HEK293 (cell line): ENCODE data around the gene EPS8L1.

Experiments
- ATF2 ChIP-seq: fragments of 450-650 bp; formaldehyde crosslinking; IDR thresholded peaks from 2 replicates; pipeline ENCODE4 v1.5.1; 2016; ENCODE audit warnings: missing biosample characterization, missing genetic modification characterization, low read depth
- GLI4 ChIP-seq: fragments of 450-650 bp; formaldehyde crosslinking; IDR thresholded peaks from 2 replicates; pipeline ENCODE4 v1.5.1; 2016; ENCODE audit warnings: missing biosample characterization, missing genetic modification characterization
- HOXC10 ChIP-seq: sonication (generic); formaldehyde crosslinking; IDR thresholded peaks from 2 replicates; pipeline ENCODE4 v1.8.1; 2023; ENCODE audit warnings: mild to moderate bottlenecking, missing genetic modification reagents
- IKZF3 ChIP-seq: fragments of 450-650 bp; IDR thresholded peaks from 2 replicates; pipeline ENCODE4 v1.5.0; 2018; ENCODE audit warnings: missing biosample characterization, mild to moderate bottlenecking, missing genetic modification characterization, moderate library complexity
- INSM2 ChIP-seq: fragments of 450-650 bp; formaldehyde crosslinking; IDR thresholded peaks from 2 replicates; pipeline ENCODE4 v1.5.1; 2016; ENCODE audit warnings: missing biosample characterization, missing genetic modification characterization
- KLF9 ChIP-seq: fragments of 450-650 bp; formaldehyde crosslinking; IDR thresholded peaks from 2 replicates; pipeline ENCODE4 v1.5.1; 2016; ENCODE audit warnings: missing biosample characterization, missing genetic modification characterization, low read depth
- MYNN ChIP-seq: fragments of 450-650 bp; formaldehyde crosslinking; IDR thresholded peaks from 2 replicates; pipeline ENCODE4 v1.5.1; 2016; ENCODE audit warnings: missing biosample characterization, missing genetic modification characterization, borderline replicate concordance
- PRDM6 ChIP-seq: fragments of 450-650 bp; formaldehyde crosslinking; IDR thresholded peaks from 2 replicates; pipeline ENCODE4 v1.5.1; 2017; ENCODE audit warnings: missing biosample characterization, missing genetic modification characterization
- REPIN1 ChIP-seq: fragments of 450-650 bp; formaldehyde crosslinking; IDR thresholded peaks from 2 replicates; pipeline ENCODE4 v1.5.1; 2017; ENCODE audit warnings: missing biosample characterization, missing genetic modification characterization, low read depth
- ZBTB6 ChIP-seq: fragments of 450-650 bp; formaldehyde crosslinking; IDR thresholded peaks from 2 replicates; pipeline ENCODE4 v1.5.1; 2017; ENCODE audit warnings: missing biosample characterization, missing genetic modification characterization
- ZFP41 ChIP-seq: fragments of 450-650 bp; formaldehyde crosslinking; IDR thresholded peaks from 2 replicates; pipeline ENCODE4 v1.5.1; 2016; ENCODE audit warnings: missing biosample characterization, missing genetic modification characterization, borderline replicate concordance
- ZFP69B ChIP-seq: fragments of 450-650 bp; formaldehyde crosslinking; IDR thresholded peaks from 2 replicates; pipeline ENCODE4 v1.5.1; 2016; ENCODE audit warnings: missing biosample characterization, missing genetic modification characterization
- ZNF121 ChIP-seq: fragments of 450-650 bp; formaldehyde crosslinking; IDR thresholded peaks from 2 replicates; pipeline ENCODE4 v1.5.1; 2016; ENCODE audit warnings: missing biosample characterization, missing genetic modification characterization
- ZNF169 ChIP-seq: fragments of 450-650 bp; formaldehyde crosslinking; IDR thresholded peaks from 2 replicates; pipeline ENCODE4 v1.5.1; 2016; ENCODE audit warnings: missing biosample characterization, missing genetic modification characterization
- ZNF26 ChIP-seq: fragments of 450-650 bp; formaldehyde crosslinking; IDR thresholded peaks from 2 replicates; pipeline ENCODE4 v1.5.1; 2016; ENCODE audit warnings: missing biosample characterization, missing genetic modification characterization
- ZNF37A ChIP-seq: fragments of 450-650 bp; IDR thresholded peaks from 2 replicates; pipeline ENCODE4 v1.5.1; 2018; ENCODE audit warnings: missing biosample characterization, missing genetic modification characterization
- ZNF514 ChIP-seq: fragments of 450-650 bp; formaldehyde crosslinking; IDR thresholded peaks from 2 replicates; pipeline ENCODE4 v1.5.1; 2016; ENCODE audit warnings: missing biosample characterization, missing genetic modification characterization
- ZNF558 ChIP-seq: fragments of 450-650 bp; formaldehyde crosslinking; IDR thresholded peaks from 2 replicates; pipeline ENCODE4 v1.5.1; 2016; ENCODE audit warnings: missing biosample characterization, missing genetic modification characterization
- ZNF596 ChIP-seq: fragments of 450-650 bp; IDR thresholded peaks from 2 replicates; pipeline ENCODE4 v1.5.0; 2018; ENCODE audit warnings: missing biosample characterization, mild to moderate bottlenecking, missing genetic modification characterization, moderate library complexity
- ZNF600 ChIP-seq: fragments of 450-650 bp; formaldehyde crosslinking; IDR thresholded peaks from 2 replicates; pipeline ENCODE4 v1.5.1; 2016; ENCODE audit warnings: missing biosample characterization, missing genetic modification characterization
- ZNF626 ChIP-seq: fragments of 450-650 bp; sonication (Bioruptor Pico); formaldehyde crosslinking; IDR thresholded peaks from 2 replicates; pipeline ENCODE4 v1.5.1; 2018; ENCODE audit warnings: missing biosample characterization, missing genetic modification characterization, inconsistent platforms
- ZNF629 ChIP-seq: fragments of 450-650 bp; formaldehyde crosslinking; IDR thresholded peaks from 2 replicates; pipeline ENCODE4 v1.5.1; 2017; ENCODE audit warnings: missing biosample characterization, missing genetic modification characterization
- ZNF664 ChIP-seq: fragments of 450-650 bp; formaldehyde crosslinking; IDR thresholded peaks from 2 replicates; pipeline ENCODE4 v1.5.1; 2016; ENCODE audit warnings: missing biosample characterization, missing genetic modification characterization
- ZNF670 ChIP-seq: fragments of 450-650 bp; formaldehyde crosslinking; IDR thresholded peaks from 2 replicates; pipeline ENCODE4 v1.5.1; 2016; ENCODE audit warnings: missing biosample characterization, missing genetic modification characterization, low read depth
- ZNF792 ChIP-seq: fragments of 450-650 bp; formaldehyde crosslinking; IDR thresholded peaks from 2 replicates; pipeline ENCODE4 v1.5.1; 2016; ENCODE audit warnings: missing biosample characterization, missing genetic modification characterization
- ZXDB ChIP-seq: fragments of 450-650 bp; formaldehyde crosslinking; IDR thresholded peaks from 2 replicates; pipeline ENCODE4 v1.5.1; 2016; ENCODE audit warnings: missing biosample characterization, missing genetic modification characterization
- TF ChIP-seq, protein P1 (sequence below): fragments of 450-650 bp; formaldehyde crosslinking; IDR thresholded peaks from 2 replicates; pipeline ENCODE4 v1.5.1; 2016; ENCODE audit warnings: missing biosample characterization, missing genetic modification characterization
- TF ChIP-seq, protein P2 (sequence below): fragments of 450-650 bp; formaldehyde crosslinking; IDR thresholded peaks from 2 replicates; pipeline ENCODE4 v1.5.1; 2016; ENCODE audit warnings: missing biosample characterization, missing genetic modification characterization
- TF ChIP-seq, protein P3 (sequence below): sonication (generic); formaldehyde crosslinking; IDR thresholded peaks from 2 replicates; pipeline ENCODE4 v1.8.1; 2022; ENCODE audit warnings: mild to moderate bottlenecking, moderate library complexity, missing genetic modification reagents

The EPS8L1 gene

DNA sequence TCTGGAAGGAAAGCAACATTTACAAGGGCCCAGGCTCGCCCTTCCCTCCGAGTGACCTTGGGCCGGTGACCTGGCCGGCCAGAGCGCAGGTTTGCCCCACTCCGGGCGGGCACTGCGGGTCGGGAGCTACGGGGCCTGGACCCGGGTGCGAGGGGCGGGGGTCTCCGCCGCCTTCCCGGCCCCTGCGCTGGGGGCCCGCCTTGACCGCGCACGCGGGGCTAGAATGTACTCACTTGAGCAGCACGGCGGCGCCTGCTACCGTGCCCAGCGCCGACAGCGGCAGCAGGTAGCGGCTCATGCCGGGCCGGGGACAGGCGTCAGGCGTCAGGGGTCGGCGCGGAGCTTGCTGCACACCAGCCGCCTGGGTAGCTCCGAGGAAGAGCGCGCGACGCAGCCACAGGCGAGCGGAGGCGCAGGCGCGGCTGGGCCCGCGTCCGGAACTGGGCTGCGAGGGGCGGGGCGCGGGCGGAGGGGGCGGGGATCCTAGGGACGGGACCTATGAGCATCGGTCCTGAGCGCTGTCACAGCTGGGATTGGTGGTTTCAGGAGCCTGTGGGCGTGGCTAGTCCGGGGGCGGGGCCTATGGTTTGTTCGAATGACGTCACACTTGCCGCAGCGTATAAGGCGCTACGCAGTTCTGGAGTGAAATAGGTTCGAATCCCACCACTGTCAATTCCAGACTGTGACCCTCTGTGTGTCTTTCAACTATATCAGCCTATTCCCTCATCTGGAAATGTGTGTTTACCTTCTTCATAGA is 12.8 kb upstream of the EPS8L1 start, which contains the start of gene RDH13 (continued):
- TF ChIP-seq, protein P1, sequence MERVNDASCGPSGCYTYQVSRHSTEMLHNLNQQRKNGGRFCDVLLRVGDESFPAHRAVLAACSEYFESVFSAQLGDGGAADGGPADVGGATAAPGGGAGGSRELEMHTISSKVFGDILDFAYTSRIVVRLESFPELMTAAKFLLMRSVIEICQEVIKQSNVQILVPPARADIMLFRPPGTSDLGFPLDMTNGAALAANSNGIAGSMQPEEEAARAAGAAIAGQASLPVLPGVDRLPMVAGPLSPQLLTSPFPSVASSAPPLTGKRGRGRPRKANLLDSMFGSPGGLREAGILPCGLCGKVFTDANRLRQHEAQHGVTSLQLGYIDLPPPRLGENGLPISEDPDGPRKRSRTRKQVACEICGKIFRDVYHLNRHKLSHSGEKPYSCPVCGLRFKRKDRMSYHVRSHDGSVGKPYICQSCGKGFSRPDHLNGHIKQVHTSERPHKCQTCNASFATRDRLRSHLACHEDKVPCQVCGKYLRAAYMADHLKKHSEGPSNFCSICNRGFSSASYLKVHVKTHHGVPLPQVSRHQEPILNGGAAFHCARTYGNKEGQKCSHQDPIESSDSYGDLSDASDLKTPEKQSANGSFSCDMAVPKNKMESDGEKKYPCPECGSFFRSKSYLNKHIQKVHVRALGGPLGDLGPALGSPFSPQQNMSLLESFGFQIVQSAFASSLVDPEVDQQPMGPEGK (tag by site-specific recombination), result no peak; the same call in 1 of the 2 replicates
- TF ChIP-seq ZFP41 (tag by site-specific recombination), result no peak
- TF ChIP-seq PRDM6 (tag by site-specific recombination), result no peak
- TF ChIP-seq ZNF169, result no peak
- peak; percentile 22 for TF ChIP-seq ZXDB (tag by site-specific recombination)
- no peak for TF ChIP-seq ZNF558 (tag by site-specific recombination)
- no peak for TF ChIP-seq ZNF670 (tag by site-specific recombination)
- TF ChIP-seq INSM2, result no peak
- no peak for TF ChIP-seq ZNF664
- no peak for TF ChIP-seq REPIN1
- no peak for TF ChIP-seq ZNF37A (tag by site-specific recombination)
- no peak for TF ChIP-seq ZNF600
- TF ChIP-seq HOXC10, result no peak
- TF ChIP-seq ZNF629, result peak; percentile 98
- TF ChIP-seq ZNF596 (tag by site-specific recombination), result no peak
- TF ChIP-seq, protein P2, sequence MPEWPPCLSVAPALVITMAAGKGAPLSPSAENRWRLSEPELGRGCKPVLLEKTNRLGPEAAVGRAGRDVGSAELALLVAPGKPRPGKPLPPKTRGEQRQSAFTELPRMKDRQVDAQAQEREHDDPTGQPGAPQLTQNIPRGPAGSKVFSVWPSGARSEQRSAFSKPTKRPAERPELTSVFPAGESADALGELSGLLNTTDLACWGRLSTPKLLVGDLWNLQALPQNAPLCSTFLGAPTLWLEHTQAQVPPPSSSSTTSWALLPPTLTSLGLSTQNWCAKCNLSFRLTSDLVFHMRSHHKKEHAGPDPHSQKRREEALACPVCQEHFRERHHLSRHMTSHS (tag by site-specific recombination), result no peak
- no peak for TF ChIP-seq MYNN (tag by site-specific recombination)
- no peak for TF ChIP-seq ZFP69B (tag by site-specific recombination)
- TF ChIP-seq ZNF514, result no peak
- no peak for TF ChIP-seq ZNF26 (tag by site-specific recombination)
- peak; percentile 99 for TF ChIP-seq ATF2
- TF ChIP-seq ZNF792 (tag by site-specific recombination), result no peak
- no peak for TF ChIP-seq IKZF3 (tag by site-specific recombination)
- no peak for TF ChIP-seq ZNF121 (tag by site-specific recombination)
- no peak for TF ChIP-seq GLI4 (tag by site-specific recombination)
- TF ChIP-seq ZBTB6 (tag by site-specific recombination), result no peak
- TF ChIP-seq, protein P3, sequence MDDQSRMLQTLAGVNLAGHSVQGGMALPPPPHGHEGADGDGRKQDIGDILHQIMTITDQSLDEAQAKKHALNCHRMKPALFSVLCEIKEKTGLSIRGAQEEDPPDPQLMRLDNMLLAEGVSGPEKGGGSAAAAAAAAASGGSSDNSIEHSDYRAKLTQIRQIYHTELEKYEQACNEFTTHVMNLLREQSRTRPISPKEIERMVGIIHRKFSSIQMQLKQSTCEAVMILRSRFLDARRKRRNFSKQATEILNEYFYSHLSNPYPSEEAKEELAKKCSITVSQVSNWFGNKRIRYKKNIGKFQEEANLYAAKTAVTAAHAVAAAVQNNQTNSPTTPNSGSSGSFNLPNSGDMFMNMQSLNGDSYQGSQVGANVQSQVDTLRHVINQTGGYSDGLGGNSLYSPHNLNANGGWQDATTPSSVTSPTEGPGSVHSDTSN (CRISPR knock-in tag), result peak; percentile 94
- no peak for TF ChIP-seq ZNF626 (tag by site-specific recombination)
- TF ChIP-seq KLF9, result peak; percentile 54
